Measurements from ENCODE around the gene XPO1. TPM values are rescaled to one million over a fixed set of nuclear protein-coding genes. Genes with fewer than 3 reads are reported as not detected.
A peak's percentile ranks its signal among the peaks of the same experiment; 100 is the strongest.

Gene XPO1
- total and polyA plus RNA-seq, 10 donors = 56.8 to 164 (median 101) TPM

DNA sequence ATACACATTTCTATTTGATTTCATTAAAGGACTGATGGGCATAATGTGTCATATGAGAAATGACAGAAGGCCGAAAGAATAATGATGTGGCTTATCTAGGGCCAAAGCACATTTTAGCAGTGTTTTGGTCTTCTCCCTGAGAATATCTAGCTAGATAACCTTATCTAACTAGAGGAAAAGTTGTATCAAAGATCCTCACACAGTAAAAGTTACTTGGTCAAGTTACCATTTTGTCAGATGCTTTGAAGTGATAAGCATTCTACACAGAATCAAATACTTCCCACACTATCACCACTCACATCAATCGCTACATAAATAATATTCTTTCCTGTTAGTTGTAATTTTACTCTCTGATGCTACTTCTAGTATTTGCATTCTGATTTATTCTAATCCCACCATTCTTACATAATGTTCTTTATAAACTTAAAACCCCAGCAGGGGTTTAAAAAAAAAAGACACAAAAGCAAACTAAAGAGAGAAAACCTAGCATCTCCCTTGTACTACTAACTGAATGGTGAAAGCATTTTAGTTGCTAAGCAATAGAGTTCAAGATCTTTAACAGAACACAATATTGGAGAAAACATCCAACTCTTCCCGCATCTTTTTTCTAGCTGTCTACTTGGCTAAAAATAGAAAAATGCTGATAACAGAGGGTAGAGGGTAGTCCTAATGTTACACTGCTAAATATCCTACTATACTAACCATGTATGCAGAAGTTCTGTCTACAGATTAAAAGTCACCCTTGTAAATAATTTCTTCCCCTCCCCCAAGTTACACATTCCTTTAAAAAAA lies 8.0 kb downstream of the XPO1 start:
- no peak for TF ChIP-seq POLR2AphosphoS5 (IDR thresholded peaks at IDR 0.05)
- TF ChIP-seq, protein P1, sequence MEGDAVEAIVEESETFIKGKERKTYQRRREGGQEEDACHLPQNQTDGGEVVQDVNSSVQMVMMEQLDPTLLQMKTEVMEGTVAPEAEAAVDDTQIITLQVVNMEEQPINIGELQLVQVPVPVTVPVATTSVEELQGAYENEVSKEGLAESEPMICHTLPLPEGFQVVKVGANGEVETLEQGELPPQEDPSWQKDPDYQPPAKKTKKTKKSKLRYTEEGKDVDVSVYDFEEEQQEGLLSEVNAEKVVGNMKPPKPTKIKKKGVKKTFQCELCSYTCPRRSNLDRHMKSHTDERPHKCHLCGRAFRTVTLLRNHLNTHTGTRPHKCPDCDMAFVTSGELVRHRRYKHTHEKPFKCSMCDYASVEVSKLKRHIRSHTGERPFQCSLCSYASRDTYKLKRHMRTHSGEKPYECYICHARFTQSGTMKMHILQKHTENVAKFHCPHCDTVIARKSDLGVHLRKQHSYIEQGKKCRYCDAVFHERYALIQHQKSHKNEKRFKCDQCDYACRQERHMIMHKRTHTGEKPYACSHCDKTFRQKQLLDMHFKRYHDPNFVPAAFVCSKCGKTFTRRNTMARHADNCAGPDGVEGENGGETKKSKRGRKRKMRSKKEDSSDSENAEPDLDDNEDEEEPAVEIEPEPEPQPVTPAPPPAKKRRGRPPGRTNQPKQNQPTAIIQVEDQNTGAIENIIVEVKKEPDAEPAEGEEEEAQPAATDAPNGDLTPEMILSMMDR (IDR thresholded peaks at IDR 0.05 in 8 of 11, conservative IDR thresholded peaks at IDR 0.05 in 3 of 11) = no peak
- no peak for TF ChIP-seq POLR2A (IDR thresholded peaks at IDR 0.05)
- no peak overlapping the region for H3K4me3 ChIP-seq
- H3K36me3 ChIP-seq = peaks cover 0 to 69% (median 3%) of the 10 kb centered on the region in 6 donors
- intact Hi-C loops (cut with DNase I; ENCODE audit: low total_unique reads) = no loop called here
- DNase-seq = no peak
- peaks cover 11 to 94% (median 71%) of the 10 kb centered on the region in 6 donors for H3K4me1 ChIP-seq
- WGBS, 5 donors = 77 to 89% (median 84%) methylated on average over 3 of the region's 3 CpGs
- no peaks in the 10 kb centered on the region for H3K27me3 ChIP-seq (replicated peaks in 1 of 7)
- H3K9me3 ChIP-seq = no peaks in the 10 kb centered on the region
- peak overlapping the region in 1 of 8 donors; percentile 13 for H3K27ac ChIP-seq

DNA sequence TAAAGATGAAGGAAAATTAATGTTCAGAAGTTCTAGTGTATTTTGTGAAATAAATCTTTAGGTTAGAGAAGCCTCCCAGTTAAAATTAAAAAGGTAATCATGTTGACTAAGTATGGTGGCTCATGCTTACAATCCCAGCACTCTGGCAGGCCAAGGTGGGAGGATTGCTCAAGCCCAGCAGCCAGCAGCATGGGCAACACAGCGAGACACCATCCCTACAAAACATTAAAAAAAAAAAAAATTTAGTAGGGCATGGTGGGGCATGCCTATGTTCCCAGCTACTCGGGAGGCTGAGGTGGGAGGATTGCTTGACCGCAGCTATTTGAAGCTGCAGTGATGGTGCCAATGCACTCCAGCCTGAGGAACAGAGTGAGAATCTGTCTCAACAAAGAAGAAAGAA lies 17.9 kb downstream of the XPO1 start:
- Histone ChIP-seq H3K9me3 (no peaks in the 10 kb centered on the region), H3K27me3 (replicated peaks in 1 of 7) (no peaks in the 10 kb centered on the region), H3K36me3 (peaks cover 0 to 98% (median 69%) of the 10 kb centered on the region in 6 donors), H3K4me3 (no peak overlapping the region), H3K4me1 (peaks cover 0 to 27% (median 11%) of the 10 kb centered on the region in 6 donors), H3K27ac (no peak overlapping the region)
- WGBS, 5 donors = 84 to 93% (median 90%) methylated on average over 3 of the region's 3 CpGs
- TF ChIP-seq POLR2A (IDR thresholded peaks at IDR 0.05) (no peak), POLR2AphosphoS5 (IDR thresholded peaks at IDR 0.05) (no peak)
- TF ChIP-seq, protein P1 (IDR thresholded peaks at IDR 0.05 in 8 of 11, conservative IDR thresholded peaks at IDR 0.05 in 3 of 11) = no peak
- intact Hi-C loops (cut with DNase I; ENCODE audit: low total_unique reads) = no loop called here
- no peak for DNase-seq

DNA sequence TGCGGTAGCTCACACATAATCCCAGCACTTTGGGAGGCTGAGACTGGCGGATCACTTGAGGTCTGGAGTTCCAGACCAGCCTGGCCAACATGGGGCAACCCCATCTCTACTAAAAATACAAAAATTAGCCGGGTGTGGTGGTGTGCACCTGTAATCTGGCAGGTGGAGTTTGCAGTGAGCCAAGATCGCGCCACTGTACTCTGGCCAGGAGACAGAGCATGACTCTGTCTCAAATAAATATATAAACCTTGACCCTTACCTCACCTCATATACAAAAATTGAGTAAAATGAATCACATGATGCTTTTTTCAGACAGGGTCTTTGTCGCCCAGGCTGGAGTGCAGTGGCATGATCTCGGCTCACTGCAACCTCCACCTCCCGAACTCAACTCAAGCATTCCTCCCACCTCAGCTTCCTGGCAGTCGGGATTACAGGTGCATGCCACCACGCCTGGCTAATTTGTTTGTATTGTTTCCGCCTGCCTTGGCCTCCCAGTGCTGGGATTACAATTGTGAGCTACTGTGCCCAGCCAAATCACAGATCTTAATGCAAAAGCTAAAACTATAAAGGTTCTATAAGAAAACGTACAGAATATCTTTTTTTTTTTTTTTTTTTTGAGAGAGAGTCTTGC lies 25.3 kb downstream of the XPO1 start:
- H3K4me3 ChIP-seq = no peak overlapping the region
- TF ChIP-seq, protein P1 (IDR thresholded peaks at IDR 0.05 in 8 of 11, conservative IDR thresholded peaks at IDR 0.05 in 3 of 11) = no peak
- H3K4me1 ChIP-seq = peaks cover 0 to 6% (median 0%) of the 10 kb centered on the region in 6 donors
- H3K9me3 ChIP-seq = no peaks in the 10 kb centered on the region
- H3K27me3 ChIP-seq (replicated peaks in 1 of 7) = no peaks in the 10 kb centered on the region
- peak; percentile 23 for DNase-seq
- H3K27ac ChIP-seq = no peak overlapping the region
- intact Hi-C loops (cut with DNase I; ENCODE audit: low total_unique reads) = no loop called here
- 89 to 93% (median 92%) methylated on average over 11 to 12 of the region's 12 CpGs for WGBS, 5 donors
- peaks cover 0 to 100% (median 78%) of the 10 kb centered on the region in 6 donors for H3K36me3 ChIP-seq
